Measurements from ENCODE around the gene TMEM185A. TPM values are rescaled to one million over a fixed set of nuclear protein-coding genes. Genes with fewer than 3 reads are reported as not detected.
"Not testable (repeated sequence)": the region's sequence is repeated elsewhere in the genome, so short reads cannot be mapped to it uniquely, and the experiment has no call there.

TMEM185A gene
- total RNA-seq, 1 experiment from 2014 or later = 23.6 TPM

- Mint-ChIP-seq H3K36me3 (ENCODE audit: insufficient read depth in 1 of 3, low read depth in 3 of 3) (peaks cover 0 to 9% (median 5%) of the 10 kb centered on the region in 3 experiments; a peak in 3 of 7 replicates), H3K27ac (no peak overlapping the region), H3K27me3 (ENCODE audit: low read depth) (peaks cover 15% of the 10 kb centered on the region), H3K4me1 (peaks cover 29 to 36% of the 10 kb centered on the region in 2 experiments), H3K4me3 (no peak overlapping the region), H3K9me3 (peaks cover 66 to 69% of the 10 kb centered on the region in 2 experiments)
- Histone ChIP-seq H2AK5ac (ENCODE audit: insufficient read length, low read length) (no peak overlapping the region), H3K4ac (ENCODE audit: low read depth, low read length) (no peak overlapping the region), H3K9me3 (ENCODE audit: control insufficient read depth, low read depth, low read length) (peaks cover 26% of the 10 kb centered on the region), H4K91ac (ENCODE audit: insufficient read length, low read depth, low read length) (no peak overlapping the region), H3K27ac (ENCODE audit: insufficient read length, low read depth, low read length) (no peak overlapping the region), H3K79me1 (ENCODE audit: insufficient read depth, low read depth, low read length, poor library complexity, severe bottlenecking) (no peaks in the 10 kb centered on the region), H4K5ac (ENCODE audit: insufficient read length, low read depth, low read length) (no peak overlapping the region), H3T11ph (ENCODE audit: low read length) (no peak overlapping the region), H3K23me2 (ENCODE audit: insufficient read length, low read depth, low read length, poor library complexity, severe bottlenecking) (peaks cover 8% of the 10 kb centered on the region), H3K9ac (ENCODE audit: extremely low read depth, insufficient read length, low read length) (no peak overlapping the region), H3K4me1 (ENCODE audit: insufficient read depth, low read length) (no peaks in the 10 kb centered on the region), H3K79me2 (ENCODE audit: insufficient read depth, low read length) (peaks cover 4% of the 10 kb centered on the region; the same call in 1 of the 2 replicates), H2BK20ac (ENCODE audit: low read depth, low read length, poor library complexity, severe bottlenecking) (no peak overlapping the region), H3K27me3 (ENCODE audit: insufficient read depth, low read length) (no peaks in the 10 kb centered on the region; the same call in 1 of the 2 replicates), H3K23ac (ENCODE audit: insufficient read length, low read depth, low read length) (no peak overlapping the region), H2BK5ac (ENCODE audit: insufficient read length, low read length) (no peak overlapping the region), H2AFZ (ENCODE audit: low read length) (no peak overlapping the region), H4K8ac (replicated peaks; ENCODE audit: insufficient read length, low read depth, low read length) (no peak overlapping the region), H3K56ac (ENCODE audit: insufficient read length, low read depth, low read length) (no peak overlapping the region), H2BK15ac (ENCODE audit: low read depth, low read length) (no peak overlapping the region), H3K14ac (ENCODE audit: insufficient read depth, low read length) (no peak overlapping the region), H2BK120ac (ENCODE audit: low read depth, low read length, poor library complexity, severe bottlenecking) (no peak overlapping the region), H2BK12ac (ENCODE audit: insufficient read length, low read depth, low read length) (no peak overlapping the region), H3K4me2 (ENCODE audit: insufficient read depth, insufficient read length, low read length) (no peak overlapping the region), H3K18ac (ENCODE audit: insufficient read length, low read depth, low read length) (no peak overlapping the region), H4K20me1 (ENCODE audit: control insufficient read depth, insufficient read depth, insufficient read length) (no peaks in the 10 kb centered on the region)
- WGBS (ENCODE audit: extremely low coverage, insufficient read length, low lambda C conversion rate) = no CpG with 5 or more reads among the region's 3 CpGs
- no peak for DNase-seq
- TF ChIP-seq CTCF (conservative IDR thresholded peaks at IDR 0.05) = no peak
These were observed 3.3 kb downstream of the TMEM185A start for GRCh38 chrX:149628280-149628679.

GRCh38 chrX:149626829-149627228, 4.8 kb downstream of the TMEM185A start:
- not testable (repeated sequence) for H3T11ph ChIP-seq (ENCODE audit: low read length); H2BK5ac ChIP-seq (ENCODE audit: insufficient read length, low read length); H2BK20ac ChIP-seq (ENCODE audit: low read depth, low read length, poor library complexity, severe bottlenecking); DNase-seq; H2BK120ac ChIP-seq (ENCODE audit: low read depth, low read length, poor library complexity, severe bottlenecking); H2BK15ac ChIP-seq (ENCODE audit: low read depth, low read length); H3K27me3 ChIP-seq (ENCODE audit: insufficient read depth, low read length); H4K5ac ChIP-seq (ENCODE audit: insufficient read length, low read depth, low read length); H3K23me2 ChIP-seq (ENCODE audit: insufficient read length, low read depth, low read length, poor library complexity, severe bottlenecking); H3K4me2 ChIP-seq (ENCODE audit: insufficient read depth, insufficient read length, low read length); H3K4ac ChIP-seq (ENCODE audit: low read depth, low read length); H3K14ac ChIP-seq (ENCODE audit: insufficient read depth, low read length); H3K27ac ChIP-seq (ENCODE audit: insufficient read length, low read depth, low read length); H3K4me1 ChIP-seq (ENCODE audit: insufficient read depth, low read length); H4K20me1 ChIP-seq (ENCODE audit: control insufficient read depth, insufficient read depth, insufficient read length); H4K91ac ChIP-seq (ENCODE audit: insufficient read length, low read depth, low read length); H3K79me1 ChIP-seq (ENCODE audit: insufficient read depth, low read depth, low read length, poor library complexity, severe bottlenecking); H3K18ac ChIP-seq (ENCODE audit: insufficient read length, low read depth, low read length); H2AK5ac ChIP-seq (ENCODE audit: insufficient read length, low read length); H3K9ac ChIP-seq (ENCODE audit: extremely low read depth, insufficient read length, low read length); H3K27ac Mint-ChIP-seq; H3K23ac ChIP-seq (ENCODE audit: insufficient read length, low read depth, low read length); H3K36me3 Mint-ChIP-seq (ENCODE audit: insufficient read depth in 1 of 3, low read depth in 3 of 3); H3K79me2 ChIP-seq (ENCODE audit: insufficient read depth, low read length); H3K27me3 Mint-ChIP-seq (ENCODE audit: low read depth); H3K56ac ChIP-seq (ENCODE audit: insufficient read length, low read depth, low read length); H4K8ac ChIP-seq (replicated peaks; ENCODE audit: insufficient read length, low read depth, low read length); H2BK12ac ChIP-seq (ENCODE audit: insufficient read length, low read depth, low read length); H3K4me3 Mint-ChIP-seq; H2AFZ ChIP-seq (ENCODE audit: low read length)
- Mint-ChIP-seq H3K4me1 (peaks cover 28 to 31% of the 10 kb centered on the region in 2 experiments), H3K9me3 (peaks cover 63 to 65% of the 10 kb centered on the region in 2 experiments)
- peaks cover 24% of the 10 kb centered on the region for H3K9me3 ChIP-seq (ENCODE audit: control insufficient read depth, low read depth, low read length)
- no CpG with 5 or more reads among the region's 8 CpGs for WGBS (ENCODE audit: extremely low coverage, insufficient read length, low lambda C conversion rate)
